NCI-H526 treated with DMSO at 0.1 percent for 48 hours (cell line): ENCODE measurements around the gene DPH1.

Experiments used
- DNase-seq: peaks from one replicate; lab custom pipeline; 2025; lab: John Stamatoyannopoulos, UW

Gene DPH1

DNA sequence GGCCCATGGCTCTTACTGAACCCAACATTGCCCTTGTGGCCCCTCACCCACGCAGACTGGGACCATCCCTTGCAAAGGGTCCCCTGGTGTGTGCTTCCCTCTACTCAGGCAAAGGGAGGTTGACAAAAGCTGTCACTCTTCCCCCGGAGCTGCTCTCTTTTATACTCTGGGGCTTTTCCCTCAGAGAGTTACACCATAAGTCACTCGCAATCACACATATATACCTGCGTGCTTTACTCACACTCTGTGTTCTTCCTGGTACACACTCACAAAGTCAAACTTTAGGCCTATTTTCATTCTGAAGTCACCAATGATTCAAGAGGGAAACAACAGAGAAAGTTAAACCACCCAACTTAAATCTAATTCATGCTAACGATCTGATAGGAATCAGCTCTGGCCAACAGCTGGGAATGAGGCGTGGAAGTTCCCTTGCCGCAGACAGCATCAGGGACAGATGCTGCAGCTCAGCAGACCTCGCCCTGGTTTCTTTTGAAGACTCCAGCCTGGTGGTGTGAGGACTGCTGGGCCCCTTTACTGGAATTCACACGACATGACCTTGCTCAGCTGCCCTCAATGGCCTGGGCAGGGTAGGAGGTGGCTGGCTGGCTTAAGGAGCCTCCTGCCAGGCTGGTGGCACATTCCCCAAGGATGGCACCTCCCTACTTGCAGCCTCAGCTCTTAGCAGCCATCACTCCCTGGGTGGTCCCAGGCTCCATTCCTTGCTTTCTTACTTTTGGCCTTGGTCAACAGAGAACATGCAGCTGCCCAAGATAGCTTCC lies 52.2 kb downstream of the DPH1 start:
- DNase-seq = no peak

GRCh38 chr17:2083613-2084035 lies 53.7 kb downstream of the DPH1 start:
- no peak for DNase-seq

GRCh38 chr17:2084036-2084765 lies 54.2 kb downstream of the DPH1 start:
- no peak for DNase-seq

- DNase-seq = no peak
Measured at GRCh38 chr17:2084766-2085647, 55.1 kb downstream of the DPH1 start.

GRCh38 chr17:2085648-2085949 lies 55.6 kb downstream of the DPH1 start:
- no peak for DNase-seq

- DNase-seq = no peak
Measured at GRCh38 chr17:2086306-2086705, 56.4 kb downstream of the DPH1 start.

DNA sequence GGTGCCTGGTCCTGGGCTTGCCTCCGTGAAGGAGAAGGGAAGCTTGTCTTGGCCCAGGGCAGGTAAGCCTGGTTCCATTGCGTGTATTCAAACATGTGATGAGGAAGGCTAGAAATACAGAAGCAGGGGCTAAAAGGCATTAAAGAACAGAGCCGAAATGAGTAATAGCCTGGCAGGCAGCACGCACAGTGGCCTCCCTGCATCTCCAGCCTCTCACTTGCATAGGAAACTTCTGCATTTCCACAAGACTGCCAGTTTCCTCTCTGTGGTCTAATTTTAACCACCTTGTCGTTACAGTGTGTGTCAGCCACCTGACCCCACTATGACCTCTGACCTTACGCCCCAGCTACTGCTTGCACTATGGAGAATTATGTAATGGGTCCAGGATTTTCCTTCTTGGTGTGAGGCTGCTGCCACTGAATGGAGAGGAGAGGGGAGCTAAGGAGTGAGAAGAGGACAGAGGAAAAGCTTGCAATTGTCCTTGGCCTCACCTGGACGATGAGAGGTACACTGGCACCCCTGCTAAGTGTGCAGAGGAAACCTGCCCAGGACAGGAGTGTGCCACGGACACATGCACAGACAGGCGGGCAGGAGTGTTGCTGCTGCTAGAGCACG lies 57.8 kb downstream of the DPH1 start:
- no peak for DNase-seq

- DNase-seq = no peak
Measured at GRCh38 chr17:2089021-2089422, 59.1 kb downstream of the DPH1 start.

DNA sequence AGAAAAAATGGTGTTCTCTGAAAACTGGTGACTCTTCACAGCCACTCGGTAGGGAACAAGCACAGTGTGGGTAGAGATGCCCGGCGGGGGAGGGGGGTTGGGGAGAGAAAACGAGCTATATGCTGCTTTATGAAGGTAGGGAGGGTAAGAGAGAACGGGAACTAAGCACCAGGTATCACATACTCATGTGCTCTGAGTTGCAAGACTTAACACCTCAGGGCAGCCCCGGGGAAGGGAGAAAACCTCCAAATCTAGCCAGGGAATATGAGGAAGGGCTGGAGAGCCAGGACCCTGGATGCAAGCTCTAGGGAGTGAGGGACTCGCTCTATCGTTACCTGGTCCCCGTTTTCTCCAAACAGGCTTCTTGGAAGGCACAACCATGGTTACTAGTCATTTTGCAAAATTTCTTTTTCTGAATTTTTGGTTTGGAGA lies 60.3 kb downstream of the DPH1 start:
- no peak for DNase-seq

GRCh38 chr17:2090804-2091534 lies 61.0 kb downstream of the DPH1 start:
- no peak for DNase-seq

- no peak for DNase-seq
Measured at GRCh38 chr17:2092253-2092652, 62.3 kb downstream of the DPH1 start.

DNA sequence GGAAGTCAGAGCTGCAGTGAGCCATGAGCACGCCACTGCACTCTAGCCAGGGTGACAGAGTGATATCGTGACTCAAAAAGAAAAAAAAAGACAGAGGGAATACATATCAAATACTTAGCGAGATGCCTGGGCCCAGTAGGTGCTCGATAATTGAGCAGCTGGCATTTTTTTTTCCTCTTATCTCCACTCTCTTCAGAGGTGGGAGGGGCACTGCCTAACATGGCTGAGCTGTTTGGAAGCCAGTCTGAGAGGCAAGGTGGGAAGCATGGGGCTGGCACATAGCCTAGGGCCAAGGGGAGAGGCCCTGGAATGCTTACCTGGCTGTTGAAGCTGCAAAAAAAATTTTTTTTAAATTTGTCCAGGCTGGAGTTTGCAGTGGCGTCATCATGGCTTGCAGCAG lies 63.4 kb downstream of the DPH1 start:
- no peak for DNase-seq
